Endodermal cell (in vitro differentiated cells): ENCODE data around the gene SNTN. TPM values are rescaled to one million over a fixed set of nuclear protein-coding genes. Genes with fewer than 3 reads are reported as not detected.

Source experiments
- DNase-seq: peaks from one replicate; pipeline ENCODE4 v3.0.0-alpha.2; 2017
- H3K27ac ChIP-seq: 2 replicates; pipeline ENCODE4 v1.5.1; 2013; ENCODE audit warnings: mild to moderate bottlenecking, low read depth, low read length, moderate library complexity
- H3K27me3 ChIP-seq: 2 replicates; pipeline ENCODE4 v1.6.1; 2013; ENCODE audit warnings: mild to moderate bottlenecking, low read length, moderate library complexity; ENCODE audit not compliant: insufficient read depth, control insufficient read depth, poor library complexity, severe bottlenecking
- H3K36me3 ChIP-seq: 2 replicates; pipeline ENCODE4 v1.7.0; 2013; ENCODE audit warnings: mild to moderate bottlenecking, low read length, moderate library complexity; ENCODE audit not compliant: control insufficient read depth, insufficient read depth
- H3K4me1 ChIP-seq: one replicate; pipeline ENCODE4 v1.7.0; 2013; ENCODE audit warnings: low read length; ENCODE audit not compliant: control insufficient read depth, insufficient read depth
- H3K4me3 ChIP-seq: 2 replicates; pipeline ENCODE4 v1.5.1; 2013; ENCODE audit warnings: mild to moderate bottlenecking, low read length, moderate library complexity
- H3K9ac ChIP-seq: 2 replicates; pipeline ENCODE4 v1.6.1; 2013; ENCODE audit warnings: mild to moderate bottlenecking, low read length, moderate library complexity; ENCODE audit not compliant: poor library complexity, severe bottlenecking; ENCODE audit errors: extremely low read depth
- H3K9me3 ChIP-seq: 2 replicates; pipeline ENCODE4 v1.6.1; 2013; ENCODE audit warnings: mild to moderate bottlenecking, low read length, moderate library complexity; ENCODE audit not compliant: control insufficient read depth
- H3K27ac Mint-ChIP-seq: 2 replicates; pipeline ENCODE4 v1.8.0; 2020; ENCODE audit warnings: mixed read lengths
- H3K27me3 Mint-ChIP-seq: 2 replicates; pipeline ENCODE4 v1.8.0; 2021; ENCODE audit warnings: mild to moderate bottlenecking, mixed read lengths; ENCODE audit not compliant: insufficient read depth
- H3K36me3 Mint-ChIP-seq: 2 replicates; pipeline ENCODE4 v1.8.0; 2020; ENCODE audit warnings: low read depth, mixed read lengths
- H3K4me1 Mint-ChIP-seq: 2 replicates; pipeline ENCODE4 v1.8.0; 2020; ENCODE audit warnings: mixed read lengths
- H3K4me3 Mint-ChIP-seq: 2 replicates; pipeline ENCODE4 v1.8.0; 2020; ENCODE audit warnings: mild to moderate bottlenecking, moderate library complexity, mixed read lengths
- H3K9me3 Mint-ChIP-seq: 2 replicates; pipeline ENCODE4 v1.8.0; 2020; ENCODE audit warnings: mild to moderate bottlenecking, mixed read lengths
- CTCF ChIP-seq: fragments of 200-600 bp; sonication (generic); conservative IDR thresholded peaks from 2 replicates; pipeline ENCODE4 v1.5.0; 2021; ENCODE audit warnings: antibody characterized with exemption, mild to moderate bottlenecking
- WGBS, 2 experiments: methylation state at CpG; one replicate each; pipeline versions ENCODE4 v1.1.5 to v1.1.7; 2013; ENCODE audit warnings: missing lambda C conversion rate in 2 of 2, mixed read lengths in 1 of 2; ENCODE audit not compliant: insufficient coverage in 1 of 2, insufficient read length in 1 of 2; 5-methylcytosine and 5-hydroxymethylcytosine counted together
- total RNA-seq, 2 donors: library from RNA; stranded (reverse); fragmentation: NEBNext Ultra II Directional in 1 of 2; extraction: Animal tissue kit (Norgen Biotek cat#: 25700) in 1 of 2; gene quantifications; 2 replicates in 1 of 2; 3 replicates in 1 of 2; pipeline ENCODE4 v1.2.1, GENCODE V29; 2021

SNTN gene
- total RNA-seq, 2 donors from 2014 or later, result 0.40 TPM; not detected in 1

- Mint-ChIP-seq H3K4me3 (no peak overlapping the region), H3K9me3 (no peaks in the 10 kb centered on the region), H3K4me1 (peaks cover 14% of the 10 kb centered on the region), H3K36me3 (no peaks in the 10 kb centered on the region), H3K27me3 (peaks cover 2% of the 10 kb centered on the region), H3K27ac (no peak overlapping the region)
- H3K27me3 ChIP-seq, result no peaks in the 10 kb centered on the region
- no peaks in the 10 kb centered on the region for H3K36me3 ChIP-seq
- H3K9ac ChIP-seq, result no peak overlapping the region
- H3K4me1 ChIP-seq, result no peaks in the 10 kb centered on the region
- TF ChIP-seq CTCF, result peak; percentile 68
- WGBS, 2 experiments, result 75% methylated on average over 1 of the region's 1 CpG; no CpG with 5 or more reads in 1 of the 2 experiments
- DNase-seq, result no peak
- H3K9me3 ChIP-seq, result no peaks in the 10 kb centered on the region
- H3K27ac ChIP-seq, result no peak overlapping the region
- no peak overlapping the region for H3K4me3 ChIP-seq
These were observed 8.8 kb downstream of the SNTN start for GRCh38 chr3:63661242-63661641.

- Mint-ChIP-seq H3K27me3 (peaks cover 2% of the 10 kb centered on the region), H3K9me3 (no peaks in the 10 kb centered on the region), H3K27ac (no peak overlapping the region), H3K4me3 (no peak overlapping the region), H3K36me3 (no peaks in the 10 kb centered on the region), H3K4me1 (peaks cover 14% of the 10 kb centered on the region)
- DNase-seq, result no peak
- no peak for TF ChIP-seq CTCF
- no peak overlapping the region for H3K9ac ChIP-seq
- H3K36me3 ChIP-seq, result no peaks in the 10 kb centered on the region
- WGBS, 2 experiments, result 77 to 100% methylated on average over 2 to 4 of the region's 4 CpGs
- no peak overlapping the region for H3K4me3 ChIP-seq
- no peak overlapping the region for H3K27ac ChIP-seq
- no peaks in the 10 kb centered on the region for H3K27me3 ChIP-seq
- H3K9me3 ChIP-seq, result no peaks in the 10 kb centered on the region
- H3K4me1 ChIP-seq, result no peaks in the 10 kb centered on the region
These were observed 9.5 kb downstream of the SNTN start for GRCh38 chr3:63662011-63662410.

- H3K27me3 ChIP-seq, result no peaks in the 10 kb centered on the region
- H3K4me1 Mint-ChIP-seq, result peaks cover 14% of the 10 kb centered on the region
- no peak overlapping the region for H3K4me3 ChIP-seq
- H3K9me3 Mint-ChIP-seq, result no peaks in the 10 kb centered on the region
- no peaks in the 10 kb centered on the region for H3K36me3 ChIP-seq
- H3K27ac Mint-ChIP-seq, result no peak overlapping the region
- no peak overlapping the region for H3K9ac ChIP-seq
- peak; percentile 66 for DNase-seq
- no peak overlapping the region for H3K27ac ChIP-seq
- H3K4me1 ChIP-seq, result no peaks in the 10 kb centered on the region
- no peaks in the 10 kb centered on the region for H3K36me3 Mint-ChIP-seq
- H3K27me3 Mint-ChIP-seq, result peaks cover 2% of the 10 kb centered on the region
- no peaks in the 10 kb centered on the region for H3K9me3 ChIP-seq
- H3K4me3 Mint-ChIP-seq, result no peak overlapping the region
- TF ChIP-seq CTCF, result peak; percentile 73
These were observed 10.0 kb downstream of the SNTN start for GRCh38 chr3:63662500-63662899.
